Caki2 (cell line): Measurements from ENCODE around the gene SCUBE1. TPM values are rescaled to one million over a fixed set of nuclear protein-coding genes. Genes with fewer than 3 reads are reported as not detected.

ENCODE experiments used
- DNase-seq: peaks from one replicate; pipeline ENCODE4 v3.0.0-alpha.2; 2015; ENCODE audit warnings: low read depth
- in situ Hi-C: cut with HindIII; loops from 2 replicates; pipeline ENCODE4 v1.10.0; 2016; ENCODE audit warnings: low sequenced_read_pairs, low pct_unique_long_range_greater_than_20kb, mixed read lengths
- total RNA-seq: library from RNA; depleted of rRNA; stranded (reverse); fragments of >200 nt; shearing (Covaris generic); gene quantifications from 2 replicates; pipeline ENCODE4 v1.2.3, GENCODE V29; 2014; ENCODE audit warnings: low replicate concordance

SCUBE1 gene
- total RNA-seq, 1 experiment from 2014 or later = 0.14 TPM

DNA sequence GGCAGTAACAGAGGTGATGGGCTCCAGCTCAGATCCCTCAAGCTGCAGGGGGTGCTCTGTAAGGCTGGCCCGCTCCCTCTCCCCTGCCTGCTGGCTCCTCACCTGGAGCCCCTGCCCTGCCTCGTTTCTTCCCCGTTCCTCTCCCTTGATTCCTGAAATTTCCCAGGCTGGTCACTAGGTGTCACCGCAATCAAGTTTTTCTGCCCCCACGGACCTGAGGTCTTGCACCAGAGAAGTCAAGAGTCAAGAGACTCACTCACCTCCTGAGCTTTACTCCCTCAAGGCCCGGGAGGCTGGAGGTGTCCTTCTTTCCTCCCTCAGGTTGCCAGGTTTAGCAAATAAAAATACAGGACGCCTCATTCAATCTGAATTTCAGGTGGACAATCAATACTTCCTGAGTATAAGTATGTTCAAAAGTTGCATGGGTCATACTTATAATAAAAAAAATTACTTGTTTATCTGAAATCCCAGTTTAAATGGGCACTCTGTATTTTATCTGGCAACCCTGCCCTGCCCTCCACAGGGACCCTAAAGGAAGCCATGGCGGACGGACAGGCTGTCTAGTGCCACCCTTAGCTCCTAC is 69.2 kb downstream of the SCUBE1 start:
- in situ Hi-C loops = no loop called here
- peak; percentile 69 for DNase-seq

DNA sequence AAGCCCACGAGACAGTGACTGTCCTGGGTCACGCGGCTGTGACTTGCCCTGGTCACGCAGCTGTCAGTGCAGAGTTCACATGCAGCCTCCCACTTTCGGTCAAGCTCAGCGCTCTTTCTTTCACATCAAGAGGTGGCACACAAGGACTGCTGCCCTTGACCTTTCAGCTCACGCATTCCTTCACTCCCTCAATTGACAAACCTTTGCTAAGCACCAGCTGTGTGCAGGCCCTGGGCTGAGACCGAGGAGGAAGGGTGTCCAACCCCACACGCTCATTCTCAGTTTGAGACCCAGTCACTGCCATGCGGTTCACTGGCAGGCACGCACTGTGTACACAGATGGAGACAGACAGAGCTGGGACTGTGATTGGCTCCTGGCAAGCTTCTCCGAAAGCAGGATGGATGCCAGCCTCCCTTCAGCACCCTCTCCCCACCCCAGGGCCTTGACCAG is 70.3 kb downstream of the SCUBE1 start:
- no peak for DNase-seq
- in situ Hi-C loops = no loop called here

DNA sequence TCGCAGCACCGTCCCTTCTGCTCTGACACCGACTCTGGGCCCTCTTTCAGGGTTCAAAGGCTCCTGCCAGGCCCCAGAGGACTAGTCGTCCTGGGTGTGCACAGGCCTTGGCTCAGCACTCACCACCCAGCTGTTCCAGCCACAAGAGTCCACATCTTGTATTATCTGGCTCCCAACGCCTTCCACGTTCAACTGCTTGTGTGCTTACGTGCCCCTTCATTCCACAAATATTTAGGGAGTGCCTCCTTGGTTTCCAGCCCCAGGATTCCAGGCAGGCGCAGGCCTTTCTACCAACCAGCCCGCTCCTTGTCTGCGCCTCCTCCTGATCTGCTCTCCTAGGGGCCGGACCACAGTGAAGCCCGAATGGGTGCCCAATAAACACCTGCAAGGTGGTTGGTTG is 70.9 kb downstream of the SCUBE1 start:
- no peak for DNase-seq
- in situ Hi-C loops = no loop called here

DNA sequence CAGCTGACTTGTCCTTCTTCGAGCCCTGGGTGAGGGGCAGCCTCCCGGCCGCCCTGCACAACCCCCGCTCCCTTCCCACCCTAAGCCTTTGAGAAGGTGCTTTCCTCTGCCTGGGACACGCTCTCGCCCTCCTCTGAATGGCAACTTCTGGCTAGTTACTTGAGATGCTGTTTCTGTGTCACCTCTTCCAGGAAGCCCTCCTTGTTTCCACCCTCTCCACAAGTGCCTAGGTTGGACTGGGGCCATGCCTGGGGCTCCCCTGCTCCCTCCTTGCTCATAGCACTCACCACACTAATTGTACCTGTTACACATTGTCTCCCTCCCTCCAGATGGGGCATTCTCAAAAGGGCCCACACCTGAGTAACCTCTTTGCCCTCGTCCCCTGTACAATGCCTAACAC is 72.2 kb downstream of the SCUBE1 start:
- DNase-seq = no peak
- in situ Hi-C loops = no loop called here

DNA sequence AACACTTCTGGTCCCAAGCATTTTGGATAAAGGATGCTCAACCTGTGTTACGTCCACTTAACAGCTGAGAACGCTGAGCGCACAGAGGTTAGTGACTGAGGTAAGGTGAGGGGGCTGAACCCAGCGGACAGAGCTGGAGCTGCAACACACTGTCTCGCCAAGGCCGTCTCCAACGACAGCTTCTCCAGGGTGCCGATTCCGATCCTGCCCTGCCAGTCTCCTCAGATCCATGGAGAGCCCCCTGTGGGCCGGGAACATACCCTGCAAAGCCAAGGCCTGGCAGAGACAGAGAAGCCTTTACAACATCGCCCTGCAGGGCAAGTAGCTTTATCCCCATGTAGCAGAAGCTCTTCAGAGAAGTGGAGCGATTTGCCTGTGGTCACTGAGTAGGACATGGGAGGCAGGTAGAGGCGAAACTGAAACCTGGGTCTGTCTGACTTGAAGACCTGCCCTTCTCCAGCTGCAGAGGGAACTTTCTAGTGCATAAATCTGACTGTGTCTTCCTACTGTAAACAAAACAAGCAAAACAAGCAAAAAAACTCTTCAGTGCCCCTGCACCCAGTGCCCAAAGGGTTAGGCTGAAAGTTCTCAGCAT is 72.8 kb downstream of the SCUBE1 start:
- DNase-seq = no peak
- in situ Hi-C loops = no loop called here

DNA sequence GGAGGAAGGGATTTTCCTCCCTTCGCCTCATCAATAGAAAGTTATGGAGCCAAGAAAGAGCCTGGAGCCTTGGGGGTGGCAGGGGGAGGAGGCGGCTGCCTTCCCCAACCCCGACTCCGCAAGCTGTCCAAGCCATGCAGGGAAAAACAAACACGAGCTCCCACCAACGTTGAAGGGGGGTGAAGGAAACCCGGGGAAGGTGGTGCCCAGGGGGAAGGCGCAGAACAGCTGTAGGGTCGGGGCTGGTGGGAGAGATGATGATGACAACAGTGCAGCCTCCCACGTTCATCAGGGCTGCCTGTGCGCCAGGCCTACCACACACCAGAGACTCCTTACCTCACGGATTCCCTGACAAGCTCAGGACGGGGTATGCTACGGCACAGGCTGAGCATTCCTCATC is 73.5 kb downstream of the SCUBE1 start:
- in situ Hi-C loops = no loop called here
- DNase-seq = no peak

DNA sequence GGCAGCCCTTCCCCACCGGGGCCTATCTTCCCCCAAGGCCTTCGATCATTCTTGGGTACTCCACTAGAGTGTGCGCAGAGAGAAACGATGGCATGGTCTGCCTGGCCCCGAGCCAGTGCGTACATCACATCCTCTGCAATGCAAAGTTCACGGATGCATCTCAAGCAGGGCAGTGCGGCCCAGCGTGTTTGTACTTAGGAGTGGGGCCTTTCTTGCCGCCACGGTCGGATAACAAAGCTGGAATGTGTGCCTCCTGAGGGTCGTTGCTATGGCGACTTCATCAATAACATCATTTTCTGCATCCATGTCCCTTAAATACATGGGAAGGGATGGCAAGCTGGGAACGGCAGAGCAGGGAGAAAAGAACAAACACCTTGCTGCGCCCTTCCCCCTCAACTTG is 73.9 kb downstream of the SCUBE1 start:
- DNase-seq = no peak
- in situ Hi-C loops = no loop called here

DNA sequence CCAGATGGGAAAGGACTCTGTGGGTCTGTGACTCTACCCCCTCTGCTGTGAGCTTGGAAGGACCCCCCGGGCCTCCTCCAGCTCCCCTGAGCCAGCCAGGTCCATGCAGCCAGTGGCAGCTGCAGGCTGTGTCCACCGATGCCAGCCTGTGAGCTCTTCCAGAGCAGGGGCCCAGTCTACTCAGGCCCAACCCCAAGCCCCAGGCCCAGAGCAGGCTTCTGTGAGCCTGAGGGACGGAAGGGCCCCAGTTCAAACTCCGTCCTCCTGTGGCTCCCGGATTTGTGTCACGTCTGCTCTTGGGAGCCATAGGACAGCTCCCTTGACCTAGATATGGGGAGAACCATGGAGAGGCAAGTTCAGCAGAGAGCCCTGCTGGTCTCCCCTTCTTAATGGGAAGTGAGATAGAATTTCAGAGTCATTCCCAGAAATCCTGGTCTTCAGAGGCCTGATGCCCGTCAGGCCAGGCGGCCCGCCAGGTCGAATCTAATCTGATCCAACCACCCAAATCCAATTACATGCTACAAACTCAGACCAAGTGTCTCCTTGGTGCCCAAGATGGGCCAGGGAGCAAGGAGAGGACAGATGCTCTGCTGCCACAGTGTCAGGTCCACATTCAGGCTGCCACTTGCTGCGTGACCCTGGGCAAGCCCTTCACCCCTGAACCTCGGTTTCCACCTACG is 75.1 kb downstream of the SCUBE1 start:
- no peak for DNase-seq
- in situ Hi-C loops = no loop called here

DNA sequence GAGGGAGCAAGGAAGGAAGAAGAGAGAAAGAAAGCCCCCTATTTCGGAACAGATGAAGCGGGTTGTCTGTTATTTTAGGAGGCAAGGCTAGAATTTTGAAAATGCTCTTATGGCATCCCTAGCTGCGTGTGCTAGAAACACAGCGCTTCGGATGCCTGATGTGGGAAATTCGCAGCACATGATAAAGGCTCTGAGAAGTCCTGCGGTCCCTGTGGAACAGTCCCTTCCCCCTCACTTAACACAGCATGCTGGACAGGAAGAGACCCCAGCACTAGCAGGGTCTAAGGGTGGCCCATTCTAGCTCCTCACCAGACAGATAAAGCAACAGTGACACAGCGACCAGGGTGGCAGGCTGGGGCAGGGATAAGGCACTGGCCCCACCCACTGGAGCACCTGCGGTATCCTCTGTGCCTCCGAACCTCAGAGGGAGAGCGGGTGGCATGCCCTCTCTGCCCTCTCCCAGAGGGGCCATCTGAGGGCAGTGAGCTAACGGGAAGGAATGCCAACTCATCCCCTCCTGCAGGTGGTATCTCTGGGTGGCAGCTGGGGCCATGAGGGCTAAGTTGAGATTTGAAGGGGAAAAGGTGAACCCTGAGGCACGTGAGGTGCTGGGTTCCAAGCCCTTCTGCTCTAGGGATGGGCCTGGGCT is 75.7 kb downstream of the SCUBE1 start:
- in situ Hi-C loops = no loop called here
- no peak for DNase-seq

DNA sequence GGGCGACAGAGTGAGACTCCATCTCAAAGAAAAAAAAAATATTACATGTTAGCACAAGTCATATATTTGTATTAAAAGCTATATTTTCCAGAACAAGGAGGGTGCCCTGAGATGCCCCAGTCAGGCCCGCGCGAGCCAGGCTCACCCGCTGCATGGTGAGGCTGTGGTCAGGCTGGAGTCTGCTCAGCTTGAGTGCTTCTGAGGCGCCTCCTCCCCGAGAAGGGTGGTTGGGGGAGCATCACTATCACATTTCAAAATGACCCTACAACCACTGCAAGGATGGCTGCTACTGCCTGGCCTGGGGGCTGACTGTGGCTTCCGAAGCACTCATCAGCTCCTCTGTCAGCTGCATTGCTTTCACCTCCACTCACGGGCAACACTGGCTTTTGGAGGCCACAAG is 77.1 kb downstream of the SCUBE1 start:
- in situ Hi-C loops = no loop called here
- DNase-seq = no peak

DNA sequence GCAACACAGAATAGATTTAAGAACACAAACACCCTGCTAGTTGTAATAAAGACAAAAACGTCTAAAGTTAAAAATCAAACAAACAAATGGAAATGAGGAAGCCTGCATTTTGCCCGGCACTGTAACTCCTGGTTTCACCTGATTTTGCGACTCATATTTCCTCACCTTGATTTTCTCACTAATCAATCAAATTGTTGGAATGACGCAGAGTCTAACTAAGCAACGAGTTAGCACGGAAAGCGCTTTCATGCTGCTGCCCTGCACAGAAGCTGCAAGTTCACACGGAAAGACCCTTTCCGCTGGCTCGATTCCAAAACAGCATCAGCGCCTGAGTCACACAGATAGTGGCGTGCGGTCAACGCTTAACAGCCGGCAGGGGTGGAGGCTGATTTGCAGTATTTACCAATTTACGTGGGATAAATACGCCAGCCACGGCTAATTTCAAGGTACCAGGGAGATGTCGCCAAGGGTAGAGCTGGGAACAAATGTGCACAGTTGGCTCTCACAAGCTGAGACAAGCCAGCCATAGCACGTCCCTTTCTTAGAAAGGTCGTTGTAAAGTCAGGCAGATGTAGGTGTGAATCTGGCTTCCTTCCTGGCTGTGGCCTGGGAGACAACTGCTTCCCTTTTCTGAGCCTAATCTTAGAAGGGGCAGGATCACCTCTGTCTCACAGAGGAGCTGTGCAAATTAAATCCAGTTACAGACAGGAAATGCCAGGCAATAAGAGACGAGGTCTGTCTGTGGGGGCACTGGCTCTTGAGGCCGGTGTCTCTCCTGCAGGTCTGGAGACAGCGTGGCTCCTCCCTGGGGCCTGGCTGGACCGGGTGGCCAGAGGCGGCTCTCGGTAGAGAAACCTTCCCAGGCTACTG is 79.3 kb downstream of the SCUBE1 start:
- no peak for DNase-seq
- in situ Hi-C loops = no loop called here

DNA sequence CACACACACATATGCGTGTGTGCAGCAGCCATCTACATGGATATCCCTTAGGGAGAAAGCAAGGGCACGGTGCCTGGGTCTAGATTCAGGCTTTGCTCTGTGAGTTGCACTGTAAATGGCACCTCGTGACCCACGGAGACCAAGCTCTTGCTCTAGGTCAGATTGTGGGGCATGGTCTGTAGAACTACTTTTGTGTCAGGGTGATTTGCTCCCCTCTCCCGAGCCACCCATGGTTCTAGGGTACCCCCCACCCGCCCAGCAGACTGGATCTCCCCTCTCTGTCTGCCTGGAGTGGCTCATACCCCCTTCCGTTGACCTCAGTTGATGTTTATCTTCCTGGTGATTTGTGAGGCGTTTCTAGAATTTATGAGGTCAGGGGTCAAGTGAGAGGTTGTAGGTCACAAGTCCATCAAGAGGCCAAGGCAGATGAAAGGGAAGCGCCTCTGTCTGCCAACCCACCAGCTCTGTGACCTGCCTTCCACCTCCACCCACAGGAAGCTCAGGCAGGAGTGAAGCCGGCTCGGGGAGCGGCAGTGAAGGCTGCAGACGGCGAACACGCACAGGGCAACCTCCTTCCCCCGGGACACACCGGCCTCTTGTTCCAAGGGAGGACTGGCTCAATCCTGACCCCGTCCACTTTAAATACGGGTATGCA is 80.1 kb downstream of the SCUBE1 start:
- in situ Hi-C loops = no loop called here
- no peak for DNase-seq

DNA sequence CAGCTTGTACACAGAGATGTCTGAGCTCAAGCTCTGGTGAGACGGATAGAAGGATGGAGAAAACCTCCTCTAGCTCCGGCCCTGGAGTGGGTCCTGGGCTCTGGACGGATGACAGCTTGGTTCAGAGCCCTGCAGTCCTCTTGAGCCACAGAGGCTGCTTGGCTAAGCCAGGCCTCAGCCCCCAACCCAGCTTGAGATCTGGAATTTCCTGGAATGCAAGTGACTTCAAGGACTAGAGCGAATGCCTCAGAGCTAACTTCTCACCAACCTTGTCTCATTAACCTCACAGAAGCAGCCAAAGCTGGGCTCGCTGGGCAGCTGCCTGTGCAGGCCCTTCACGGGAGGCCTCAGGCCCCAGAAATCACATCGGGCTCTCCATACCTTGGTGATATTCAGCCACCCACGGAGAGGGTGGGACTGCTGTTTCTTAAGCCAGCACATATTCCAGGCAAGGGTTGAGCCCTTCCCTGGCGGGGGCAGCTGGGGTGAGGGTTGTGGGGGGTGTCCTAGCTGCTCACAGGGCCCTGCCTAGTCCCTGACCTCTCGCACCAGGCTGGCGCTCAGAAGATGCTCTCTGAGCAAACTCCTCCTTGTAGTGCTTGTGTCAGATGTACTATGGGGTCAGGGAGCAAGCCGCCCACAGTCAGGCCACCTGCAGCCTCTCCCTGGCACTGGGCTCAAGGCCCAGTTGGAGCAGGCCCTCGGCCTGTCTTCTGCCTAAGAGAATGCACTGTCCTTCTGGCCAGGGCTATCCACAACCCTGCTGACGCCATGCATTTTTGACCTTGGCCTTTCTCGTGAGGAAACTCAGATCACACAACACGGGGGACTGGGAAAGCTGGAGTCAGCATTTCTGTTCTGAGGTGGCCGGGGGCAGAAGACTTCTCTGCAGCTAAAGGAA is 82.6 kb downstream of the SCUBE1 start:
- DNase-seq = no peak
- in situ Hi-C loops = no loop called here

DNA sequence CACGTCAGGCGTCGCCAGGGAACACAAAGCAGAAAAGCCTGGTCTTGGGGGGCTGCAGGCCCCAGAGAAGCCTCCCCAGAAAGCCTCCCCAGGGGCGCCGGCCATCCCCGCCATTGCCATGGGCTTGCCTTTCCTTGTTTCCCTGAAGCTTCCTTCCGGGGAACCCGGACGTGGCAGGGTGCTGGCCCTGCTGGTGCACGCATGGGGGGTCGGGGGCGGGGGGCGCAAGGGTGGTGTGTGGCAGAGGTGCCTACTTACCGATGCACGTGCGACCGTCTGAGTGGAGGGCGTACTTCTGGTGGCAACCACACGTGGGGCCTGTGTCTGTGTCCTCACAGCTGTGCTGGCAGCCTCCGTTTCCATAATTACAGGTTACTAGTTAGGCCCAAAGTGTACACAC is 85.2 kb downstream of the SCUBE1 start:
- DNase-seq = no peak
- in situ Hi-C loops = no loop called here

DNA sequence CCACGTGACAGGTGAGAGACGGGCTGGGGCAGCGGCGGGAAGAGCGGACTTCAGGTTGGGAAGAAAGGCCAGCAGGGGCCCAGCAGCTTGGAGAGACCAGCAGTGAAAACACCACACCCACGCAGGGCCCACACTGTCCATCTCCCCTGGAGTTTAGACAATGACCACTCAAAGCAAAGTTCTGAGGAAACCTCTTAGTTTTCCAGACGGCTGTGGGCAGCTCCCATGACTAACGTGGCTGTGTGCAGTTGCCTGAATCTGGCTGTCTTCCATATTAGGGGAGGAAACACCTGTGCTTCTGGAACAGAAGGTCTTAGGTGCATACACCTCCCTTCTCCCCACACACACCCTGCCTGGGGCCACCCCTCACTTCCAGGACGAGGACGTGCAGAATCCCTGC is 85.6 kb downstream of the SCUBE1 start:
- in situ Hi-C loops = no loop called here
- DNase-seq = no peak

DNA sequence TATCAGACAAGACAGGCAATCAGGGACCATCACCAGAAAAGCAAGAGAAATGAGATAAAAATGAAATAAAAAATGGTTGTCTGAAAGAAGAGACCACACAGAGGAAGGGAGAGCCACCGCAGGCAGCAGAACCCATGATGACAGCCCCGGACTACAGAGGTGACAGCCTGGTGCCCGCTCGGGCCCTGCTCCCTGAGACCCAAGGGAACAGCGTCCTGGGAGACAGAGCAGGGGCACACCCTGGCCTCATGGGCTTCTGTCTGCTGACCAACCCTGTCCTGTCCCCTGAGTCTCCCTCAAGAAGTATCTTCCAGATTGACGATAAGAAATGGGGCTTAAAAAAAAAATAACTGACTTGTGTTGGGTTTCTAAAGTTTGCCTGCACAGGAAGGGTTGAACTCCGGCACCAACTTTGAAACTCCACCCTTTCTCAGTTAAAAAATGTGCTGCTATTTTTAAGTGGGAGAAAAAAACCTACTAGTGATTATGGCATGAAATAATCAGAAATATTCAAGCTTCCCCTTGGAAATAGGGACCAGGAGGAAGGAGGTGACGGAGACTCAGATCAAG is 86.1 kb downstream of the SCUBE1 start:
- no peak for DNase-seq
- in situ Hi-C loops = no loop called here

DNA sequence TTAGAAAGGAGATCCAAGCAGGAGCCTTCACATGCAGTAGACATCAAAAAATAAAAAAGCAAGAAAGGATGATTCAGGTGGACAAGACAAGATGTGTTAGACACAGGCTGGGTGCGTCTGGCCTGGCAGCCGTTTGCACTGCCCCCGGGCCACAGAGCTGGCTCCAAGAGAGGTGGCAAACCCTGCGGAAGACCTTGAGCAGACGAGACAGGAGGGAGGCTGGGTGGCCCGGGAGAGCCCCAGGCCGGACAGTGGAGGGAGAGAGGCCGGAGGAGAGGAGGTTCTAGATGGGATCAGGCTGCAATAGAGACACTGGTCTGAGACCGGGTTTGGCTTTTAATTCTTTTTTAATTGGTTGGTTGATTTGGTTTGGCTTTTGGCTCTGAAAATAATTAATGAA is 86.6 kb downstream of the SCUBE1 start:
- no peak for DNase-seq
- in situ Hi-C loops = no loop called here
